Activated CD4-positive, alpha-beta T cell treated with anti-CD3 and anti-CD28 coated beads for 36 hours (primary cell): ENCODE measurements around the gene SLCO1B1. TPM values are rescaled to one million over a fixed set of nuclear protein-coding genes. Genes with fewer than 3 reads are reported as not detected.
"Not testable (repeated sequence)": the region's sequence is repeated elsewhere in the genome, so short reads cannot be mapped to it uniquely, and the experiment has no call there.

ENCODE experiments used
- ATAC-seq: fragments of 200-7000 bp; cut with Tn5 transposase; one replicate; pipeline ENCODE4 v1.10.0; 2021; ENCODE audit warnings: mild to moderate bottlenecking, moderate library complexity
- CTCF ChIA-PET: fragments of 350-600 bp; sonication (Branson Sonifier 250); formaldehyde crosslinking; loops from one replicate; lab custom pipeline; 2021; ENCODE audit warnings: antibody characterized with exemption; lab: Charles Lee
- POLR2A ChIA-PET: fragments of 350-600 bp; sonication (Branson Sonifier 250); formaldehyde crosslinking; loops from one replicate; lab custom pipeline; 2021; ENCODE audit warnings: antibody characterized with exemption, inconsistent platforms; lab: Charles Lee
- DNase-seq: peaks from one replicate; pipeline ENCODE4 v3.0.0-alpha.2; 2020
- H3K27ac Mint-ChIP-seq: one replicate; pipeline ENCODE4 v1.8.0; 2021; ENCODE audit warnings: mixed read lengths
- H3K27me3 Mint-ChIP-seq: one replicate; pipeline ENCODE4 v1.8.0; 2021; ENCODE audit warnings: mixed read lengths
- H3K36me3 Mint-ChIP-seq: one replicate; pipeline ENCODE4 v1.8.0; 2021; ENCODE audit warnings: low read depth, mixed read lengths
- H3K4me1 Mint-ChIP-seq: one replicate; pipeline ENCODE4 v1.8.0; 2021; ENCODE audit warnings: mixed read lengths
- H3K4me3 Mint-ChIP-seq: one replicate; pipeline ENCODE4 v1.8.0; 2021; ENCODE audit warnings: mild to moderate bottlenecking, moderate library complexity, mixed read lengths
- H3K9me3 Mint-ChIP-seq: one replicate; pipeline ENCODE4 v1.8.0; 2021; ENCODE audit warnings: low read depth, mixed read lengths
- intact Hi-C, 2 experiments: fragments of 100-400 bp; cut with DNase I in 1 of 2; cut with micrococcal nuclease in 1 of 2; formaldehyde crosslinking; loops; one replicate each; pipeline versions ENCODE4 v1.14.2 to v1.15.1; 2022 to 2024; cut with DNase I, micrococcal nuclease
- total RNA-seq, 2 experiments: library from RNA; stranded (reverse); gene quantifications; one replicate each; pipeline ENCODE4 v1.2.3, GENCODE V29; 2021

The SLCO1B1 gene
- total RNA-seq, 2 experiments from 2014 or later = not detected

DNA sequence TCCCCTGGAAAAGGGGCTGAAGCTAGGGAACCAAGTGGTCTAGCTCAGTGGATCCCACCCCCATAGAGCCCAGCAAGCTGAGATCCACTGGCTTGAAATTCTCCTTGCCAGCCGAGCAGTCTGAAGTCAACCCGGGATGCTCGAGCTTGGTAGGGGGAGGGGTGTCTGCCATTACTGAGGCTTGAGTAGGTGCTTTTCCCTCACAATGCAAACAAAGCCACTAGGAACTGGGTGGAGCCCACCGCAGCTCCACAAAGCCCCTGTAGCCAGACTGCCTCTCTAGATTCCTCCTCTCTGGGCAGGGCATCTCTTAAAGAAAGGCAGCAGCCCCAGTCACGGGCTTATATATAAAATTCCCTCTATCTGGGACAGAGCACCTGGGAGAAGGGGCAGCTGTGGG lies 18.9 kb downstream of the SLCO1B1 start:
- ATAC-seq, H3K9me3 Mint-ChIP-seq, CTCF ChIA-PET, H3K4me3 Mint-ChIP-seq, H3K27me3 Mint-ChIP-seq, H3K27ac Mint-ChIP-seq, POLR2A ChIA-PET, DNase-seq, intact Hi-C loops, H3K4me1 Mint-ChIP-seq, H3K36me3 Mint-ChIP-seq: not testable (repeated sequence)

DNA sequence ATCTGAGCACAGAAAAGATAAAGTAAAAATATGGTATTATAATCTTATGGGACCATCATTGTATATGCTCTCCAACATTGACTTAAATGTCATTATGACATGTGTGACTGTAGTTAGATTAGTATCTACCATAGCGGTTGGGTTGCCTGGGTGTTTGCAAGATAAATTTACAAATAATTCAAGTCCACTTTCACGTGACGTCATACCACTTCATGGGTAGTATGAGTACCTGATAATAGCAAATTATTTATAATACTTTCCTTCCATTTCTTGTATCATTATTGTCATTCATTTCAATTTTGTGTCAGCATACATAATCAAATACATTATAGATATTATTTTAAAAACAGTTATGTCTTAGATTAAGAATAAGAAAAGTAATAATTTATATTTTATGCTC lies 20.2 kb downstream of the SLCO1B1 start:
- Mint-ChIP-seq H3K9me3 (no peaks in the 10 kb centered on the region), H3K27me3 (no peaks in the 10 kb centered on the region)
- ATAC-seq = no peak

DNA sequence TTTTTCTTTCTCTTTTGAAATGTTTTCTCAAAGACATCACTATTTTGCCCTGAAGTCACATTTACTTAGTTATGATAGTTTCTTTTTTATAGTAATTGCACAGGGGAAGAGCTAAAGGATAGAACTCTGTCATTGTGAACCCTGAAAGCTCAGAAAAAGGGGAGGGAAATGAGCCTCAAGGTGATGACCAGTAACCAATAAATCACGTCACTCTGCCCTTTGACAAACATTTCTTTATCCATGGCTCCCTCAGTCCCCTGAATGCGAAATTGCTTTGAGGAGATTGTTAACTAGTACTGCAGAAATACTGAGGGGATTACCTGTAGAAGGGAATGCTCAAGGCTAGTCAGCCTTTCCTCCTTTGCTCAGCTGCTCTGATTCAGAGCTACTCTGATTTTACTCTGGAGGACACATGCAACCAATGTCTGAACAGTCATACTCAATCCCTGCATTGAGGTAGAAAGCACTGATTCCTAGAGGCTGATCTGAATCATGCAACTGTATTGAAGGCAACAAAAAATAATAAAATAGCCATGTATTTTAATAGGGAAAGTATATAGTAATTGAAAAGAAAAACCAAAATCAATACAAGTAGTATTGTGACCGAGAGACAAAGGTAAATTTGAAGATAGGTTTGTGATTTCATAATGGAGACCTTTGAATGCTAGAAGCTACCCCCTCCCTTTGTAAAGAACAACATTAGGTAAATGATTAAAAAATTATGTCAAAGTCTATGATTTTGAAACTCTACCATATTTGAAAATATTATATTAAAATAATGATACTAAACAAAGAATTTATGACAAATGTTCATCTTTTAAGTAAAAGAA lies 24.7 kb downstream of the SLCO1B1 start:
- no peaks in the 10 kb centered on the region for H3K9me3 Mint-ChIP-seq
- CTCF ChIA-PET = no interaction called here
- H3K36me3 Mint-ChIP-seq = no peaks in the 10 kb centered on the region
- H3K27me3 Mint-ChIP-seq = no peaks in the 10 kb centered on the region
- DNase-seq (no peak), ATAC-seq (no peak)
- POLR2A ChIA-PET = no interaction called here
- intact Hi-C loops = no loop called here
- H3K4me3 Mint-ChIP-seq = no peak overlapping the region
- H3K27ac Mint-ChIP-seq = no peak overlapping the region
- no peaks in the 10 kb centered on the region for H3K4me1 Mint-ChIP-seq

More for the DNA sequence above, 20.2 kb downstream of the SLCO1B1 start:
- no peak for DNase-seq
- ChIA-PET POLR2A (no interaction called here), CTCF (no interaction called here)
- Mint-ChIP-seq H3K4me3 (no peak overlapping the region), H3K27ac (no peak overlapping the region), H3K36me3 (no peaks in the 10 kb centered on the region), H3K4me1 (no peaks in the 10 kb centered on the region)
- intact Hi-C loops = no loop called here

DNA sequence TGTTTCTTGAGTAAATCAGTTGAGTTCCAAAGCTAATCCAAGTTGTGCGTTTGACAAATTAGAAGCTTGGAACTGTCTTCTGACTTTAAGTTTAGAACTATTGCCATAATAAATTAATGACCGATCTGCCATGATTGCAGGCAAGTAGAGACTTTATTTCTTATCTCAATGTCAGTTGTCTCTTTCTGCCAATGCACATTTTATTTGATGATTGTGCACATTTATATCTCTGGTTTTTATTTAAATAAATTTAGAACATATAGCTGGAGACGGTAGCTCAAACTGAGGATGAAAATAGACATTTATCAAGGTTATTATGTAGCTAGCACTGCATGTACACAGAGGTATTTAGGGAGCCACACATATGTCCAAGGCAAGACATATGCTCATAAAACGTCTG lies 34.1 kb downstream of the SLCO1B1 start:
- ATAC-seq (no peak), DNase-seq (no peak)
- Mint-ChIP-seq H3K36me3 (no peaks in the 10 kb centered on the region), H3K4me3 (no peak overlapping the region), H3K27ac (no peak overlapping the region), H3K27me3 (no peaks in the 10 kb centered on the region), H3K9me3 (peaks cover 7% of the 10 kb centered on the region), H3K4me1 (no peaks in the 10 kb centered on the region)
- ChIA-PET CTCF (no interaction called here), POLR2A (no interaction called here)
- intact Hi-C loops = no loop called here

DNA sequence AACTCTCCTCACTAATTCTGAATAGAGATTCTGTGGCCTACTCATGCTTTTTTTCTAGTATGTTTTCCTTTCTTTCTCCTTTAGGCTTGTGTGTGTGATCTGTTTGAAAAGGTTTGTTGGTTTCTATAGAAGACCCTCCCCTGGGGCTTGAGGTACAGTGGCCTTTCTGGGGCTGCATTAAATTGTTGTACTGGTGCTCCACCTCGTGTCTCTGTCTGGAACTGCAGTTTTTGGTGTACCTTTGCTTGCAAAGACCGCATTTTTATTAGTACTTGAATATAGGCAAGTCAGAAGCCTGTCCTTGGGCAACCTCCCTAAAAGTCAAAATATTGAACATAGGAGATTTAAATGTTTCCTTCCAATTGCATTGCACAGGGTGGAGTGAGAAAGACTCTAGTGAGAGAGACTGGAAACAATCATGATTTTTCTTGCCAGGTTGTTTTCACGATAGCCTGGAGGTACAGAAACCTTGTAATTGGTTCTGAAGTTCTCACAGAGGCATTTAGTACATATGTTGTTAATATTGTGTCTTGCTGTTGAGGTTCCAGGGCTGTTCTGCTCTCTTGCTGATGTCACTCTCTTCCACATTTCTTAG lies 39.0 kb downstream of the SLCO1B1 start:
- intact Hi-C loops = loop anchor here (1.0 to 2.0 kb wide), 5 partner anchors 220 to 706 kb away; no protein-coding TSS in a partner anchor
- ChIA-PET POLR2A (no interaction called here), CTCF (no interaction called here)
- DNase-seq (peak; percentile 57), ATAC-seq (no peak)
- no peaks in the 10 kb centered on the region for H3K4me1 Mint-ChIP-seq
- H3K9me3 Mint-ChIP-seq = peaks cover 7% of the 10 kb centered on the region
- H3K27me3 Mint-ChIP-seq = no peaks in the 10 kb centered on the region
- no peak overlapping the region for H3K4me3 Mint-ChIP-seq
- H3K36me3 Mint-ChIP-seq = no peaks in the 10 kb centered on the region
- H3K27ac Mint-ChIP-seq = no peak overlapping the region

DNA sequence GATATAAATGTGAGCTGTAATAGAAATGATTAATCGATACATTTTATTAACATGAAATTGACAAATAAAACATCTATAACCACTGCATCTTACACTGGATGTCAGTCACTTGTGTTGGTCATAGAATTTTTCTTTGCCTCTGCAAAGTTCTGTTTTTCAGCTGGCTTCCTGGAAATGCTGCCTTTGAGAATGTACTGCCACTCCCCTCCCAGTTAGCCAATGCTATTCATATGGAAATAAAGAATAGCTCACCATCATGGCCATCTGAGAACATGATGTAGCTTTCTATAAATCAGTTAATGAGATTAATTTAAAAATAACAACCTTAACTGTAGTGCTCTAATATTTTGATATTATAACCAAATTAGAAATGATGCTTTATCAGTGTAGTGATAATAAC lies 41.1 kb downstream of the SLCO1B1 start:
- POLR2A ChIA-PET = no interaction called here
- intact Hi-C loops = no loop called here
- Mint-ChIP-seq H3K4me1 (no peaks in the 10 kb centered on the region), H3K36me3 (no peaks in the 10 kb centered on the region), H3K27me3 (no peaks in the 10 kb centered on the region), H3K27ac (no peak overlapping the region), H3K9me3 (peaks cover 7% of the 10 kb centered on the region), H3K4me3 (no peak overlapping the region)
- no peak for ATAC-seq
- no peak for DNase-seq
- CTCF ChIA-PET = interaction anchor here (1.4 kb wide), 1 partner anchor 11 kb away, joined by 3 read pairs; no protein-coding TSS in a partner anchor

DNA sequence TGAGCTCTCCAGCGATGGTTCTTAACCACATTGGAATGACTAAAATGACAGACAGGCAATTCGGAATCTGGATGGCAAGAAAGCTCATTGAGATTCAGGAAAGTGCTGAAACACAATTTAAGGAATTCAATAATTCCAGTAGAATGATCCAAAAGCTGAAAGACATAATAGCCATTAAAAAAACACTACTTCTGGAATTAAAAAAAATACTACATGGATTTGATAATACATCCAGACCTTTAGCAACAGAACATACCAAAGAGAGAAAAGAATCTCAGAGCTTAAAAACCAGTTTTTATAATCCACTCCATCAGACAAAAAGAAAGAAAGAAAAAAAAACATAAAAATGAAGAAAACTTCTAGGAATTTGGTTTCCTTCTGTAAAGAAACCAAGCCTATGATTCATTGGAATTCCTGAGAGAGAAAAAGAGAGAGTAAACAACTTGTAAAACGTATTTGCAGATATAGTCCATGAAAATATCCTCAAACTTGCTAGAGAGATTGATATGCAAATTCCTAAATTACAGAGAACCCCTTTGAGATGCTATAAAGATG lies 52.8 kb downstream of the SLCO1B1 start:
- Mint-ChIP-seq H3K27ac (no peak overlapping the region), H3K36me3 (no peaks in the 10 kb centered on the region), H3K27me3 (no peaks in the 10 kb centered on the region), H3K4me3 (no peak overlapping the region), H3K9me3 (no peaks in the 10 kb centered on the region), H3K4me1 (no peaks in the 10 kb centered on the region)
- ChIA-PET POLR2A (no interaction called here), CTCF (interaction anchor here (0.7 kb wide), 1 partner anchor 11 kb away, joined by 3 read pairs; no protein-coding TSS in a partner anchor)
- intact Hi-C loops = no loop called here
- ATAC-seq = no peak
- no peak for DNase-seq

DNA sequence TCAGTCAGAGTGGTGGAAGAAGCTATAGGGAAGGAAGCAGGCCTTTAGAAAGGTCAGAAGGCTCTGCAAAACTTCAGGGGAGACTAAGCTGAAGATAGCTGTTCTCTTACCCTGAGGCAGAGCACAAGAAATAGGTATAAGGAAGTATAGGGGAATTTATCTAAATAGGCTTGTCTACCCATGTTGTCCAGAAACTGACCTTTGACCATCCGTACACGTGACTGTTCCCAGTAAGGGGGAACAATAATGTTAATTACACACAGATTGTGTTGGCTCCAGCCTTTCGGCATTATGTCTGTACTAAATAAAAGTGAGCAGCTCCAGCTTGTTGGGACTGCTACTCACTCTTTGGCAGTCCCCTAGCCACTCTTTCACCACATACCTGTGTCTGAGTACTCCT lies 59.0 kb downstream of the SLCO1B1 start:
- DNase-seq (no peak), ATAC-seq (no peak)
- ChIA-PET CTCF (no interaction called here), POLR2A (no interaction called here)
- Mint-ChIP-seq H3K4me1 (no peaks in the 10 kb centered on the region), H3K4me3 (no peak overlapping the region), H3K9me3 (peaks cover 4% of the 10 kb centered on the region), H3K27ac (no peak overlapping the region), H3K27me3 (no peaks in the 10 kb centered on the region), H3K36me3 (no peaks in the 10 kb centered on the region)
- intact Hi-C loops = no loop called here

DNA sequence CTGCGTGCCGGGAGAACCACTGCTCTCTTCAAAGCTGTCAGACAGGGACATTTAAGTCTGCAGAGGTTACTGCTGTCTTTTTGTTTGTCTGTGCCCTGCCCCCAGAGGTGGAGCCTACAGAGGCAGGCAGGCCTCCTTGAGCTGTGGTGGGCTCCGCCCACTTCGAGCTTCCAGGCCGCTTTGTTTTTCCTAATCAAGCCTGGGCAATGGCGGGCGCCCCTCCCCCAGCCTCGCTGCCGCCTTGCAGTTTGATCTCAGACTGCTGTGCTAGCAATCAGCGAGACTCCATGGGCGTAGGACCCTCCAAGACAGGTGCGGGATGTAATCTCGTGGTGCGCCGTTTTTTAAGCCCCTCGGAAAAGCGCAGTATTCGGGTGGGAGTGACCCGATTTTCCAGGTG lies 83.4 kb downstream of the SLCO1B1 start:
- H3K4me3 Mint-ChIP-seq, H3K9me3 Mint-ChIP-seq, CTCF ChIA-PET, POLR2A ChIA-PET, DNase-seq, H3K36me3 Mint-ChIP-seq, intact Hi-C loops, H3K4me1 Mint-ChIP-seq, H3K27me3 Mint-ChIP-seq, ATAC-seq, H3K27ac Mint-ChIP-seq: not testable (repeated sequence)

DNA sequence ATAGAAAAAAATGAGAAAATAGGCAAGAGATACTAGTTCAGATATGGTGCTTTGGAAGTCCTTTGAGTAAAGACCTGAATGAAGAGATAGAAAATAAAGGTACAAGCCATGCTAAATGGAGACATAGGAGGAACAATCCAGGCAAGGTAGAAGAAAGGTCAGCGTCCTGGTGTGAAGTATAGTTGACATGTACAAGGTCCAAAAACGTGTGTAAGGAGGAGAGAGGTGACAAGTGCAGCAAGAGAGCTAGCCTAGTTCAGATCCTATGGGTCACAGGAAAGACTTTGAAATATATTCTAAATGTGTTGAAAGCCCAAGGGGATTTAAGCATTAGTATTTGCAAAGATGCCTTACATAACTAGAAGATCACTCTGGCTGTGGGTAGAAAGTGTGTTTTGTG lies 88.2 kb downstream of the SLCO1B1 start:
- H3K9me3 Mint-ChIP-seq = no peaks in the 10 kb centered on the region
- no peaks in the 10 kb centered on the region for H3K36me3 Mint-ChIP-seq
- H3K27me3 Mint-ChIP-seq = no peaks in the 10 kb centered on the region
- intact Hi-C loops = no loop called here
- ChIA-PET POLR2A (no interaction called here), CTCF (no interaction called here)
- H3K27ac Mint-ChIP-seq = no peak overlapping the region
- ATAC-seq = no peak
- no peaks in the 10 kb centered on the region for H3K4me1 Mint-ChIP-seq
- no peak overlapping the region for H3K4me3 Mint-ChIP-seq
- no peak for DNase-seq

DNA sequence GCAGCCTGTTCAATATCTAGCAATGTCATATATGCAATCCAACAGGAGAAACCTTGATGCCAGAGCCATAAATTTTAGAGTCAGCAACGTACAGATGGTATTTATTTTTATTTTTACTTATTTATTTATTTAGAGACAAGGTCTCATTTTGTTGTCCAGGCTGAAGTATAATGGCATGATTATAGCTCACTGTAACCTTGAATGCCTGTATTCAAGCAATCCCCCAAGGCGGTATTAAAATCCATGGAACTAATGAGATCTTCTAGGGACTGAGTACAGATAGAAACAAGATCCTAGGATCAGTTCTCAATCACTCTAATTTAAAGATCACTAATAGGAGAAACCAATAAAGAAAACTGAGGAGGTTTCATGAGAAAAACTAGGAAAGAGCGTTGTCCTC lies 89.3 kb downstream of the SLCO1B1 start:
- ChIA-PET POLR2A (no interaction called here), CTCF (no interaction called here)
- Mint-ChIP-seq H3K4me3 (no peak overlapping the region), H3K27ac (no peak overlapping the region), H3K36me3 (no peaks in the 10 kb centered on the region), H3K27me3 (no peaks in the 10 kb centered on the region), H3K4me1 (no peaks in the 10 kb centered on the region), H3K9me3 (no peaks in the 10 kb centered on the region)
- intact Hi-C loops = no loop called here
- DNase-seq (no peak), ATAC-seq (no peak)

DNA sequence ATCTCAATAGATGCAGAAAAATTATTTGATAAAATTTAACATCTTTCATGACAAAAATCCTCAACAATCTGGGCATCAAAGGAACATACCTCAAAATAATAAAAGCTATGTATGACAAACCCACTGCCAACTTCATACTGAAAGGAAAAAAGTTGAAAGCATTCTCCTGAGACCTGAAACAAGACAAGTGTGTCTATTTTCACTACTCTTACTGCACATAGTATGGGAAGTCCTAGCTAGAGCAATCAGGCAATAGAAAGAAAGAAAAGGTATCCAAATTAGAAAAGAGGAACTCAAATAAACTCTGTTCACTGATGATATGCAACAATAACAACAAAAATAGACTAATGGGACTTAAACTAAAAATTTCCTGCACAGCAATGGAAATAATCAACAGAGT lies 90.1 kb downstream of the SLCO1B1 start:
- DNase-seq (no peak), ATAC-seq (no peak)
- Mint-ChIP-seq H3K9me3 (no peaks in the 10 kb centered on the region), H3K27me3 (no peaks in the 10 kb centered on the region), H3K36me3 (no peaks in the 10 kb centered on the region), H3K4me3 (no peak overlapping the region), H3K4me1 (no peaks in the 10 kb centered on the region), H3K27ac (no peak overlapping the region)
- intact Hi-C loops = no loop called here
- ChIA-PET POLR2A (no interaction called here), CTCF (no interaction called here)
